Endometrial microvascular endothelial cells (primary cell): ENCODE results near the gene ZNF280C. TPM values are rescaled to one million over a fixed set of nuclear protein-coding genes. Genes with fewer than 3 reads are reported as not detected.

Source experiments
- in situ Hi-C: cut with HindIII; loops from 2 replicates; pipeline ENCODE4 v1.10.0; 2017; ENCODE audit warnings: low sequenced_read_pairs, low pct_unique_long_range_greater_than_20kb; ENCODE audit errors: inconsistent ontology term
- total RNA-seq: library from RNA; depleted of rRNA; stranded (reverse); fragments of >200 nt; gene quantifications from one replicate; pipeline ENCODE4 v1.2.3, GENCODE V29; 2015; ENCODE audit errors: inconsistent ontology term

ZNF280C gene
- total RNA-seq, 1 donor from 2014 or later: 5.4 TPM

- in situ Hi-C loops: no loop called here
Measured at GRCh38 chrX:130190801-130191200, 77.9 kb downstream of the ZNF280C start.

GRCh38 chrX:130186651-130187050, 82.0 kb downstream of the ZNF280C start:
- in situ Hi-C loops: no loop called here

GRCh38 chrX:130184857-130185256, 83.8 kb downstream of the ZNF280C start:
- in situ Hi-C loops: no loop called here

- in situ Hi-C loops: no loop called here
Measured at GRCh38 chrX:130184168-130184567, 84.5 kb downstream of the ZNF280C start.

DNA sequence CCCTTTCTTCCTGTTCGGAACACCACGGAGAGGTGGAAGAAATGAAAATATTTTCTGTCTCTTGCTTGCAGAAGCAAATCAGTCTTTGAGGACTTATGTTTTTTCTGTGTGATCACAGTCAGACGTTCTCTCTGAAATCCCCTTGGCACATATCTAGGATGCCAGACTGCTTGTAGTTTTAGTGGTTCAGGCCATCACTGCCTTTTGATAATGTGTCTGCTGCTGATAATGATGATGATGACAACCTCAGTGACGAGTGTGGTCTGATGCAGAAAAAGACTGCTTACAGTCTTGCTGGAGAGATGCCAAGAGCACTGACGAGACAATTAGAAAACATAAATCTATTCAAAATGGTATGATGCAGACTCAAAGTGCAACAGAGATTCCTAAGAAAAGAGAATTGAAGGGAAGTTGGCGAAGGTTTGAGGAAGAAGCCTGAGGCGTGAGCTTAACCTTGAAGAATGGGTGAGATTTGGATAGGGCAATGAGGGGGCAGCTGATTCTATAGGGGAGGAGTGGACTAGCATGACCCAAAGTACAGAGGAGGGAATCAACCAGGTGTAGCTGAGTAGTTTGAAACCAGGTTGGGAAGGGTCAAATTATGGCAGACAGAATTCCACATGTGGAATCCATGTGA, 89.0 kb downstream of the ZNF280C start:
- in situ Hi-C loops: loop anchor here (5.0 kb wide), 1 partner anchor 62 kb away; no protein-coding TSS in a partner anchor

DNA sequence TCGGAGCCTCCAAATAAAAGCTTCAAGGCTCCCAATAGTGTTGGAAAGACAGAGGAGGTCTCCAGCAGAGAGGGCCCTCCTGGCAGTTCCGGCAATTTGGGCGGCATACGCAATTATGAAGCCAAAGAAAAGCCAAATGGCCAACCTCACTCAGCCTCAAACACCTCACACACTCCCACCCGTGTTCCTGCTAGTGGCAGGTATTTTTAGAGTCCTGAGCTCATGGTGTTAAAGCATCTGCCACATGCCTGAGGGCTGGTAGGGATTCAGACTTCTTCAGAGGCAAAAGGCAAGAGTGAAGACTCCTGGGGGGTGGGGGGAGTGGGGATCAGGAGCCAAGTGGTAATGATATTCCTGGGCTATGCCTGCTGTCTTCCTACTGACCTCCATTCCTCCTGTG, 89.5 kb downstream of the ZNF280C start:
- in situ Hi-C loops: loop anchor here (5.0 kb wide), 1 partner anchor 62 kb away; no protein-coding TSS in a partner anchor

GRCh38 chrX:130176942-130177341, 91.8 kb downstream of the ZNF280C start:
- in situ Hi-C loops: loop anchor here (5.0 kb wide), 1 partner anchor 60 kb away; no protein-coding TSS in a partner anchor

- in situ Hi-C loops: loop anchor here (5.0 kb wide), 1 partner anchor 59 kb away; no protein-coding TSS in a partner anchor
Measured at GRCh38 chrX:130176354-130176776, 92.3 kb downstream of the ZNF280C start.

GRCh38 chrX:130174937-130175336, 93.8 kb downstream of the ZNF280C start:
- in situ Hi-C loops: loop anchor here (5.0 kb wide), 1 partner anchor 58 kb away; no protein-coding TSS in a partner anchor

DNA sequence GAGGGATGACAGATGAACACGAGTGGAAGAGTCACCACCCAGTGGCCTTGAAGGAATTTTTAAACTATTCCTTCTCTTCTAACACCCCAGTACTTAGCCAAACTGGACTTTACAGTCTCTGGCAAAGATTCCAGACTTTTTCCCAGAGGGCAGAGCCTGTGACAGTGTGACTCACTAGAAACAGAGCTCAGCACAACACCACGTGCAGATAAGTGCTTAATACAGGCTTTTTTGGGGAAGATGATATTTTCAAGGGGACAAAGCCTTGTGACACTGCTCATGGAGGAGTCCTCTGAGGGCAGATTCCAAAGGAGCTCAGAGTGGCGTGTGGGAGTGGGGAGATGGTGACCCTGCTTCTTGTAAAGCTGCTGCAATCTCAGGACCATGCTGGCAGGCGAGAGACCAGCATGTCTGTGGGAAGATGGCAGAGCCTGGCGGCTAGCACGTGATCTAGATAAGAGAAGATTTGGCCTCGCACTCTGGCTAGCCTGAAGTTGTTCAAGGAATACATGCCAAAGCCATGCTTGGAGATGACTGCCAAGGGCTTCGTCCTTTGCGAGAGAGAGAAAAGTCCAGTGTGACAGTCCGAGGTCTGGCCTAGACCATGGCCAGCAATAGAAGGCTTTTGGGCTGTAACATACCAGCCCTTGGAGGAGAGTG, 94.5 kb downstream of the ZNF280C start:
- in situ Hi-C loops: no loop called here

DNA sequence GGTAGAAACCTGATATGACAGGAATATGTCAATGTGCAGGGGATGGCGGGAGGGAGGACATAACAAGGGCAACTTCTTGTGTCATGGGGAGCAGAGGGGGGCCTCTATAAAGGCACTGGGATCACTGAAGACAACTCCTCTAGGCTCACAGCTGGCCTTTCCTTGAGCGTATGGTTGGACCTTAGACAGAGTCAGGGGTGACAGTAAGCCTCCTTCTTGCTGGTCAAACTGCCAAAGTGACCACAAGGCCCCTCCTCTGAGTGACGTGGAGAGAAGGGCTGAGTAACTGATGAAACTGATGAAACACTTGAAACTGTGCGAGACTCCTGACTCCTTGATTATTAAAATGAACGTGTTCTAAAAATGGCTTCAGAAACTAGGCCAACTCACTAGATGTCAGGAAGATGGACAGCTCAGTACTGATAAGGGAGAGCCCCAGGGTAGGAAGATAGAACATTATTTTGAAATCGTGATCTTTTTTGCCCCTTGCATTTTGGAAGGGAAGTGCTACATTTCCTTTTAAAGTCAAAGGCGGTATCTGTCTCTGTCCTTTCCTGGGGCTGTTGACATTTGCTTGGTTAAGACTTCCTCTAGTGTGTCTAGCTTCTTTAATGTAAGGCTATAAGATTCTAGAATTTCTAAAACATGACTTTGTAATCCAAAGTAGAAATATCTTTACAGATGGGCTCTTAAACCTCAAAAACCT, 95.4 kb downstream of the ZNF280C start:
- in situ Hi-C loops: no loop called here

GRCh38 chrX:130172127-130172845, 96.4 kb downstream of the ZNF280C start:
- in situ Hi-C loops: no loop called here

- in situ Hi-C loops: no loop called here
Measured at GRCh38 chrX:130171446-130172126, 97.1 kb downstream of the ZNF280C start, which contains the start of gene RAB33A. TSS of gene RAB33A (plus strand) at chrX:130171962. CDS start at chrX:130172063, 101 bp downstream.

DNA sequence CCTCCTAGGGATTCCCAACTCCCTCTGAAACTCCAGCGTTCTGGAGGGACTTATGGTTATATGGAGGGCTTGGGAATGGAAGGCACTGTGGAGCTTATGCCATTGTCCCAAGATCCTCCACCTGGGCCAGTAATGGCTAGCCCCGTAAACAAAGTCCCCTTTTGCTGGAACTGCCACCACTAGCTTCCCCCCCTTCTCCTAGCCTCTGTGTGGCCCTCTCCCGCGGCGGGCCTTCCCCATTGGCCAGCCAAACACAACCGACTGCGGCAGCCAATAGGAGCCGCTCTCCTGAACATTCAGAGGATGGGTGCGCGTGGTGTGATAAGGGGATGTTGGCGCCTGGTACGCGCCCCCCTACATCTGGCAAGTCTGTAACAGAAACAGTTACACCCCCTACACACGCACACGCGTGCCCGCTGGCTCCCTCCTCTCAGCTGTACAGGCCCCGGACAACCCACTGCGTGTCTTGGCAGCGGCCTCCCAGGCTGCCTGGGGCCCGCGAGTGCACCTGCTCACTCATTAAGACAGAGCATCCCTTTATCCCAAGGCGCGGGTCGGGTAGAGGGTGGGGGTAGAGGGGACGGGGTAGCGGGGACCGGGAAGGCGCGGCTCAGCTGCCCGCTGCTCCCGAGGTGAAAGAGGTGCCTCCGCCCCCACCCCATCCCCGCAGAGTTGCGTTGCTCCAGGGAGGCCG, 97.8 kb downstream of the ZNF280C start:
- in situ Hi-C loops: no loop called here

DNA sequence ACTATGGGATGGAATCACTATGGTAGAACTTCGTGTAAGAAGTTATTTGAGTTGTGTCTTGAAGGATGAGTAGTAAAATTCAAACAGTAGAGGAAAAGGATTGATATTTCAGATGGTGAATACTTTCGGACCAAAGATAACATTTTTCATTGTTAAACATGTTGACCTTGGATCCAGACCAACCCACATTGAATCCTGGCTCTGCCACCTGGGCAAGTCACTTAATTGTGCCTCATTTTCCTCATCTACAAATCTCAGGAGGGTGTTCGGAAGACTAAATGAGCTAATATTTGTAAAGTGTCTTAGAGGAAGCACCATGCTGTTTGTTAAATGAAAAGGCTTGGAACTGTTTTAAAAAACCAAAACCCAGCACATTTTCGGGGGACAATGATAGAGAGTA, 101.7 kb downstream of the ZNF280C start:
- in situ Hi-C loops: no loop called here

- in situ Hi-C loops: no loop called here
Measured at GRCh38 chrX:130166503-130166777, 102.3 kb downstream of the ZNF280C start.

- in situ Hi-C loops: no loop called here
Measured at GRCh38 chrX:130165703-130166502, 102.8 kb downstream of the ZNF280C start, which contains the start of gene AIFM1. TSS of gene AIFM1 (minus strand) at chrX:130165841. CDS start at chrX:130165656, 185 bp downstream.
